Mesenchymal stem cell (in vitro differentiated cells and primary cell): Measurements from ENCODE around the gene SOD3.

ENCODE experiments used
- DNase-seq: peaks from one replicate; pipeline ENCODE4 v3.0.0-alpha.2; 2013
- H2AFZ ChIP-seq: one replicate; pipeline ENCODE4 v1.6.1; 2013; ENCODE audit warnings: low read depth, mild to moderate bottlenecking, control low read depth, inconsistent platforms, low read length, moderate library complexity
- H2AK5ac ChIP-seq: 2 replicates; pipeline ENCODE4 v1.6.1; 2013; ENCODE audit warnings: low read length, moderate library complexity, mild to moderate bottlenecking, inconsistent platforms; ENCODE audit not compliant: severe bottlenecking
- H2BK120ac ChIP-seq: one replicate; pipeline ENCODE4 v1.6.1; 2013; ENCODE audit warnings: low read depth, mild to moderate bottlenecking, inconsistent platforms, low read length, moderate library complexity
- H2BK12ac ChIP-seq, 2 experiments: one replicate each; pipeline ENCODE4 v1.6.1; 2013; ENCODE audit warnings: inconsistent platforms in 2 of 2, low read length in 2 of 2, mild to moderate bottlenecking in 2 of 2, moderate library complexity in 2 of 2, control low read depth in 1 of 2
- H2BK15ac ChIP-seq: one replicate; pipeline ENCODE4 v1.6.1; 2013; ENCODE audit warnings: mild to moderate bottlenecking, low read depth, inconsistent platforms; ENCODE audit not compliant: poor library complexity, severe bottlenecking
- H2BK5ac ChIP-seq: 2 replicates; pipeline ENCODE4 v1.6.1; 2013; ENCODE audit warnings: low read depth, mild to moderate bottlenecking, low read length, control low read depth, inconsistent platforms; ENCODE audit not compliant: poor library complexity, severe bottlenecking
- H3K14ac ChIP-seq, 2 experiments: one replicate each; pipeline ENCODE4 v1.6.1; 2013; ENCODE audit warnings: inconsistent platforms in 2 of 2, low read length in 2 of 2, control low read depth in 1 of 2, mild to moderate bottlenecking in 1 of 2, moderate library complexity in 1 of 2
- H3K18ac ChIP-seq, 2 experiments: one replicate each; pipeline ENCODE4 v1.6.1; 2013; ENCODE audit warnings: inconsistent platforms in 2 of 2, low read length in 2 of 2, control low read depth in 1 of 2, low read depth in 1 of 2, mild to moderate bottlenecking in 1 of 2
- H3K23ac ChIP-seq, 2 experiments: one replicate each; pipeline ENCODE4 v1.6.1; 2013; ENCODE audit warnings: inconsistent platforms in 2 of 2, low read length in 2 of 2, mild to moderate bottlenecking in 2 of 2, moderate library complexity in 2 of 2, control low read depth in 1 of 2
- H3K27ac ChIP-seq: 2 replicates; pipeline ENCODE4 v1.5.1; 2013; ENCODE audit warnings: mild to moderate bottlenecking, moderate library complexity, low read length, control low read depth, inconsistent platforms; ENCODE audit not compliant: poor library complexity, severe bottlenecking
- H3K27me3 ChIP-seq, 2 experiments: 2 replicates each; pipeline versions ENCODE4 v1.6.1 to v1.7.0; 2013; ENCODE audit warnings: low read length in 2 of 2, mild to moderate bottlenecking in 2 of 2, moderate library complexity in 2 of 2, control low read depth in 1 of 2, inconsistent platforms in 1 of 2; ENCODE audit not compliant: control insufficient read depth in 1 of 2, insufficient read depth in 1 of 2
- H3K36me3 ChIP-seq, 2 experiments: 2 replicates each; pipeline versions ENCODE4 v1.6.1 to v1.7.0; 2013; ENCODE audit warnings: low read length in 2 of 2, control low read depth in 1 of 2, inconsistent platforms in 1 of 2, low read depth in 1 of 2, mild to moderate bottlenecking in 1 of 2; ENCODE audit not compliant: insufficient read depth in 2 of 2, control insufficient read depth in 1 of 2
- H3K4ac ChIP-seq, 2 experiments: one replicate each; pipeline ENCODE4 v1.6.1; 2013; ENCODE audit warnings: inconsistent platforms in 2 of 2, low read length in 2 of 2, mild to moderate bottlenecking in 2 of 2, moderate library complexity in 2 of 2, control low read depth in 1 of 2, low read depth in 1 of 2
- H3K4me1 ChIP-seq: 2 replicates; pipeline ENCODE4 v1.6.1; 2013; ENCODE audit warnings: low read depth, low read length, control low read depth; ENCODE audit not compliant: control insufficient read depth, insufficient read depth
- H3K4me2 ChIP-seq: 2 replicates; pipeline ENCODE4 v1.6.1; 2013; ENCODE audit warnings: low read length, mild to moderate bottlenecking, inconsistent platforms; ENCODE audit not compliant: poor library complexity, severe bottlenecking
- H3K4me3 ChIP-seq, 2 experiments: 2 replicates each; pipeline versions ENCODE4 v1.5.1 to v1.7.0; 2013; ENCODE audit warnings: low read length in 2 of 2, mild to moderate bottlenecking in 2 of 2, control low read depth in 1 of 2, low read depth in 1 of 2; ENCODE audit not compliant: insufficient read depth in 1 of 2
- H3K79me1 ChIP-seq: replicated peaks from 2 replicates; pipeline ENCODE4 v1.6.1; 2013; ENCODE audit warnings: mild to moderate bottlenecking, control low read depth, low read length, inconsistent platforms; ENCODE audit not compliant: poor library complexity, severe bottlenecking
- H3K9ac ChIP-seq: 2 replicates; pipeline ENCODE4 v1.7.0; 2013; ENCODE audit warnings: mild to moderate bottlenecking, low read length, moderate library complexity
- H3K9me3 ChIP-seq: 2 replicates; pipeline ENCODE4 v1.7.0; 2013; ENCODE audit warnings: mild to moderate bottlenecking, low read length; ENCODE audit not compliant: control insufficient read depth
- H4K8ac ChIP-seq: one replicate; pipeline ENCODE4 v1.6.1; 2013; ENCODE audit warnings: inconsistent platforms, mild to moderate bottlenecking, low read length, moderate library complexity
- H4K91ac ChIP-seq: one replicate; pipeline ENCODE4 v1.6.1; 2013; ENCODE audit warnings: mild to moderate bottlenecking, low read length, inconsistent platforms
- WGBS: methylation state at CpG from one replicate; pipeline ENCODE4 v1.1.7; 2013; ENCODE audit warnings: mixed read lengths; 5-methylcytosine and 5-hydroxymethylcytosine counted together

SOD3 gene

GRCh38 chr4:24780936-24781495 lies 14.4 kb upstream of the SOD3 start:
- no peak overlapping the region for H3K14ac ChIP-seq
- WGBS, result 83% methylated on average over 2 of the region's 2 CpGs
- no peak overlapping the region for H3K18ac ChIP-seq

GRCh38 chr4:24781999-24782745 lies 13.2 kb upstream of the SOD3 start:
- no peak overlapping the region for H3K23ac ChIP-seq
- no peak overlapping the region for H3K4ac ChIP-seq
- H3K4me2 ChIP-seq, result no peak overlapping the region
- 49% methylated on average over 4 of the region's 6 CpGs for WGBS
- no peak overlapping the region for H4K91ac ChIP-seq
- no peaks in the 10 kb centered on the region for H3K79me1 ChIP-seq
- H2BK12ac ChIP-seq, result no peak overlapping the region
- H2BK120ac ChIP-seq, result no peak overlapping the region
- H3K14ac ChIP-seq, result no peak overlapping the region
- H3K27me3 ChIP-seq, result peaks cover 0 to 17% of the 10 kb centered on the region in 2 experiments
- H3K4me1 ChIP-seq, result no peaks in the 10 kb centered on the region
- H2AK5ac ChIP-seq, result no peak overlapping the region
- no peak overlapping the region for H2AFZ ChIP-seq
- no peak overlapping the region for H3K27ac ChIP-seq
- no peaks in the 10 kb centered on the region for H3K9me3 ChIP-seq
- H3K9ac ChIP-seq, result no peak overlapping the region
- peak; percentile 48 for DNase-seq
- H3K4me3 ChIP-seq, result no peak overlapping the region
- no peak overlapping the region for H2BK5ac ChIP-seq
- no peak overlapping the region for H2BK15ac ChIP-seq
- H3K36me3 ChIP-seq, result no peaks in the 10 kb centered on the region
- H3K18ac ChIP-seq, result no peak overlapping the region
- no peak overlapping the region for H4K8ac ChIP-seq

More at GRCh38 chr4:24780936-24781495, 14.4 kb upstream of the SOD3 start:
- Histone ChIP-seq H3K9ac (no peak overlapping the region), H3K4ac (no peak overlapping the region), H2BK12ac (no peak overlapping the region), H3K4me3 (no peak overlapping the region), H3K27ac (no peak overlapping the region), H3K23ac (no peak overlapping the region), H4K91ac (no peak overlapping the region), H3K4me2 (no peak overlapping the region), H3K79me1 (no peaks in the 10 kb centered on the region), H3K27me3 (peaks cover 0 to 17% of the 10 kb centered on the region in 2 experiments), H2AK5ac (no peak overlapping the region), H2AFZ (no peak overlapping the region), H4K8ac (no peak overlapping the region), H3K9me3 (no peaks in the 10 kb centered on the region), H2BK5ac (no peak overlapping the region), H2BK120ac (no peak overlapping the region), H2BK15ac (no peak overlapping the region), H3K36me3 (no peaks in the 10 kb centered on the region), H3K4me1 (no peaks in the 10 kb centered on the region)
- no peak for DNase-seq

- Histone ChIP-seq H3K36me3 (no peaks in the 10 kb centered on the region), H3K27ac (no peak overlapping the region), H3K79me1 (no peaks in the 10 kb centered on the region), H3K4me2 (no peak overlapping the region), H3K9me3 (no peaks in the 10 kb centered on the region), H3K4me1 (no peaks in the 10 kb centered on the region), H3K4ac (no peak overlapping the region), H3K18ac (no peak overlapping the region), H4K91ac (no peak overlapping the region), H3K14ac (no peak overlapping the region), H2AFZ (no peak overlapping the region), H2BK15ac (no peak overlapping the region), H2BK12ac (no peak overlapping the region), H2BK120ac (no peak overlapping the region), H4K8ac (no peak overlapping the region), H3K27me3 (peaks cover 0 to 17% of the 10 kb centered on the region in 2 experiments), H3K9ac (no peak overlapping the region), H3K4me3 (no peak overlapping the region), H3K23ac (no peak overlapping the region), H2BK5ac (no peak overlapping the region), H2AK5ac (no peak overlapping the region)
- WGBS, result 88% methylated on average over 3 of the region's 3 CpGs
- DNase-seq, result no peak
These were observed 11.9 kb upstream of the SOD3 start for GRCh38 chr4:24783506-24783905.

GRCh38 chr4:24791043-24791442 lies 4.3 kb upstream of the SOD3 start:
- H4K91ac ChIP-seq, result no peak overlapping the region
- H4K8ac ChIP-seq, result no peak overlapping the region
- H2AFZ ChIP-seq, result no peak overlapping the region
- no peak overlapping the region for H2BK5ac ChIP-seq
- H3K18ac ChIP-seq, result no peak overlapping the region
- H3K9me3 ChIP-seq, result no peaks in the 10 kb centered on the region
- no peak overlapping the region for H3K4me2 ChIP-seq
- no peaks in the 10 kb centered on the region for H3K79me1 ChIP-seq
- H3K4ac ChIP-seq, result no peak overlapping the region
- no peak for DNase-seq
- no peak overlapping the region for H3K27ac ChIP-seq
- no peak overlapping the region for H3K14ac ChIP-seq
- no peak overlapping the region for H3K4me3 ChIP-seq
- no peak overlapping the region for H2BK12ac ChIP-seq
- H3K23ac ChIP-seq, result no peak overlapping the region
- peaks cover 14% of the 10 kb centered on the region for H3K4me1 ChIP-seq
- H2AK5ac ChIP-seq, result no peak overlapping the region
- H2BK15ac ChIP-seq, result no peak overlapping the region
- H3K36me3 ChIP-seq, result no peaks in the 10 kb centered on the region
- H2BK120ac ChIP-seq, result no peak overlapping the region
- H3K27me3 ChIP-seq, result peaks cover 0 to 3% of the 10 kb centered on the region in 2 experiments
- no peak overlapping the region for H3K9ac ChIP-seq
